Renal cortex interstitium (tissue), 15 donors: ENCODE results near the gene ETDA. TPM values are rescaled to one million over a fixed set of nuclear protein-coding genes. Genes with fewer than 3 reads are reported as not detected.
"Not testable (repeated sequence)": the region's sequence is repeated elsewhere in the genome, so short reads cannot be mapped to it uniquely, and the experiment has no call there.

Experiments used
- DNase-seq, 11 donors: peaks; one replicate each; pipeline ENCODE4 v3.0.0-alpha.2; 2013; ENCODE audit warnings: low read depth in 9 of 11, low spot score in 4 of 11; ENCODE audit errors: extremely low read depth in 1 of 11
- long read RNA-seq, 16 experiments: transcript quantifications; one replicate each; lab custom pipeline, GENCODE V29; 2026
- polyA plus RNA-seq, 3 donors: library from polyadenylated mRNA; unstranded; fragments of 120-200 nt; gene quantifications; one replicate each; pipeline ENCODE4 v1.2.1, GENCODE V29; 2013; ENCODE audit not compliant: insufficient read length in 3 of 3

The ETDA gene
- not detected for polyA plus RNA-seq
- long read RNA-seq, donor 1: 0 reads
- long read RNA-seq, donor 2: 0 reads
- long read RNA-seq, donor 3: 0 reads
- long read RNA-seq, donor 4: 0 reads
- long read RNA-seq, donor 5: 0 reads
- long read RNA-seq, donor 6: 0 reads
- long read RNA-seq, donor 7: 0 reads
- long read RNA-seq, donor 8: 0 reads
- long read RNA-seq, donor 9: 0 reads
- long read RNA-seq, donor 10: 0 reads
- long read RNA-seq, donor 11: 0 reads
- long read RNA-seq, donor 12: 0 reads
- long read RNA-seq, donor 13: 0 reads
- long read RNA-seq, donor 14: 0 reads
- long read RNA-seq, donor 15: 0 reads
- long read RNA-seq, donor 16: 0 reads

GRCh38 chrX:135252011-135252518, at the start of gene ETDA:
Gene ETDA (plus strand): TSS chrX:135252061. CDS start chrX:135253277, 1,216 bp downstream.
- DNase-seq: not testable (repeated sequence)

DNA sequence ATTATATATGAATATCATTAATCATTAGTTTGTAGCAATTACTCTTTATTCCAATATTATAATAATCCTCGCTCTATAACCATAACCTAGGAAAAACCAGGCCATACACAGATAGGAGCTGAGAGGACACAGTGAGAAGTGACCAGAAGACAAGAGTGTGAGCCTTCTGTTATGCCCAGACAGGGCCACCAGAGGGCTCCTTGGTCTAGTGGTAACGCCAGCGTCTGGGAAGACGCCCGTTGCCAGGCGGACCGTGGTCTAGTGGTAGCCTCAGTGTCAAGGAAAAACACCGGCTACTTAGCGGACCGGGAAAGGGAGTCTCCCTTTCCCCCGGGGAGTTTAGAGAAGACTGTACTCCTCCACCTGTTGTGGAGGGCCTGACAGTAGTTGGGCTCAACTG, 45.4 kb upstream of the ETDA start:
- not testable (repeated sequence) for DNase-seq

GRCh38 chrX:135213200-135213844, 38.5 kb upstream of the ETDA start:
- no peak for DNase-seq

DNA sequence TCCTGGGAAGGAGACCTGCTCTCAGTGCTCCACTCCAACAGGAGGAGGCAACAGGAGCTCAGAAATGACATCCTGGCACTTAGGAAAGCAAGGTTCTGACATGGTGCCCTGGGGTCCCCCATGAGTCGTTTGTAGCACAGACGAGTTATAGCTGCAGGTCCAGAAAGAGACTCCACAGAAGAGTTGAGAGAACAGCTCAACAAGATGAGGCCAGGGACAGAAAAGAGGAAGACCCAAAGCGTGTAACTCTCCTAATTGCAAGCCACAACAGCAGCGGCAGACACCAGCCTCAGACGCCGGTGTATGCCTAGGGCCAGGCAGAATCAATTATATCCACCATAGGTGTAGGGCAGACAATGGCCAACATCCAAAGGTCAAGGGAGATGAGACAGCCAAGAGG, 5.9 kb upstream of the ETDA start:
- DNase-seq: not testable (repeated sequence)

DNA sequence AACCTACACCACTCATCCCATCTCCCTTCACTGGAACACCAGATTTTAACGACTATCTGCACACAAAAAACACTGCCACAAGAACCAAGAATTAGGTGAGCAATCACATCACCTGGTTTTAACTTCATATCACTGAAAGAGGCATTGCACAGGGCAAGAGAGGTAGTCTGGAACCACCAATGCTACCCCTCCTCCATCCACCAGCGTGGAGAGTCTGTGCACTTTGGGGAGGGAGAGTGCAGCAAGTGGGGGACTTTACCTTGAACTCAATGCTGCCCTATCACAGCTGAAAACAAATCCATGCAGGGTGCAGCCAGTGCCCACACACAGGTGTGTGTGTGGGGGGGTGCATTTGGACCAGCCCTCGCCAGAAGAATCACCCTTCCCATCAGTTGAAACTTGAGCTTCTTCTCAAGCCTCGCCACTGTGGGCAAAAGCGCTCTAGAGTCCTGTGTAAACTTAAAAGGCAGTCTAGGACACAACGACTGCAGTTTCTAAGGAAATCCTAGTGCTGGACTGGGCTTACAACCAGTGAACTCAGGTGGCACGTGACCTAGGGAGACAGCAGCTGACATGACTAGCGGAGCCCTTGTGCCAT, 4.3 kb downstream of the ETDA start:
- not testable (repeated sequence) for DNase-seq

- no peak for DNase-seq
Observed at GRCh38 chrX:135256923-135257322, 5.1 kb downstream of the ETDA start.

DNA sequence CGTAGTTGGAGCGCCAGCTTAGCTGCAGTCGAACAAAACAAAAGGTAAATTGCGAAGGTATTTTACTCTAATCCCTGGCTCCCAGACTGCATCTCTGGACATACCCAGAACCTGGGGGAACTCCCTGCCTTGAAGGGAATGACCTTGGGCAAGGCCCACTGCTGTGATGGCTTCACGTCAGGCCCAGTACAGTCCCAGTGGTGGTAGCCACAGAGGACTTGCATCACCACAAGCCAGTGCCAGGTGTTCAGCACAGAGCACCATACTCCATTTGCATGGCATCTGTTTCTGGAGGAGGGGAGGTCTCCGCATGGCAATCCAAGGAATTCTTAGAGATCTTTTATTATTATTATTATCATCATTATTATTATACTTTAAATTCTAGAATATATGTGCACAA, 5.6 kb downstream of the ETDA start:
- DNase-seq: no peak

DNA sequence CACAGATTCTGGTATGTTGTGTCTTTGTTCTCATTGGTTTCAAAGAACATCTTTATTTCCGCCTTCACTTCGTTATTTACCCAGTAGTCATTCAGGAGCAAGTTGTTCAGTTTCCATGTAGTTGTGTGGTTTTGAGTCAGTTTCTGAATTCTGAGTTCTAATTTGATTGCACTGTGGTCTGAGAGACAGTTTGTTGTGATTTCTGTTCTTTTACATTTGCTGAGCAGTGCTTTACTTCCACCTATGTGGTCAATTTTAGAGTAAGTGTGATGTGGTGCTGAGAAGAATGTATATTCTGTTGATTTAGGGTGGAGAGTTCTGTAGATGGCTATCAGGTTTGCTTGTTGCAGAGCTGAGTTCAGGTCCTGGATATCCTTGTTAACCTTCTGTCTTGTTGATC, 9.1 kb downstream of the ETDA start:
- not testable (repeated sequence) for DNase-seq

- DNase-seq: not testable (repeated sequence)
Observed at GRCh38 chrX:135263376-135263775, 11.5 kb downstream of the ETDA start.

DNA sequence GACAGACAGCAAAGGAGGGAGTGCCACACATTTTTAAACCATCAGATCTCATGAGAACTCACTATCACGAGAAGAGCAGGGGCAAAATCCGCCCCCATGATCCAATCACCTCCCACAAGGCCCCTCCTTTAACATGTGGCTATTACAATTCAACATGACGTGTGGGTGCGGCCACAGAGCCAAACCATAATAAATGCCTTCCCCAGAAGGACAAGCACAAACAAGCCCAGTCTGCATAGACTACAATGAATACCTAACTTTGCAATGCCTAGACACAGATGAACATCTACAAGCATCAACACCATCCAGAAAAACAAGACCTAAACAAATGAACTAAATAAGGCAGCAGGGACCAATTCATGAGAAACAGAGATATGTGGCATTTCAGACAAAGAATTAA, 12.3 kb downstream of the ETDA start:
- no peak for DNase-seq

DNA sequence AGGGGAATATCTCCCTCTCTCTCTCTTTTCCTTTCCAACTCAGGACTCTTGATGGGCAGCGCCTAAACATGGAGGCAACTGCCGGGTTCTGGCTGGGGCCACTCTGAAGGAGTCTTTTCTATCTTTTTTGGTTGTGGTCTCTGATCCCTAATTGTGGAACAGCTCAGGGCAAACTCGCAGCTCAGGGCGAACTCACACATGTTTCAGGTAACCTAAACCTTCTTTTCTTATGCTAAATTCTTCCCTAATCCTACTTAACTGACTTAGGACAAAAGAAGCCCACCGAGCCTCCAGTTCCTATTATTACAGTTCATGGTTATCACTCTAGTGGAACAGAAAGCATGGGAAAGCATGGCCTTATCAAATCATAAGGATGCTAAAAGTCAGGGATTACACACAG, 21.3 kb downstream of the ETDA start:
- no peak for DNase-seq

GRCh38 chrX:135275973-135276372, 24.1 kb downstream of the ETDA start:
- no peak for DNase-seq

DNA sequence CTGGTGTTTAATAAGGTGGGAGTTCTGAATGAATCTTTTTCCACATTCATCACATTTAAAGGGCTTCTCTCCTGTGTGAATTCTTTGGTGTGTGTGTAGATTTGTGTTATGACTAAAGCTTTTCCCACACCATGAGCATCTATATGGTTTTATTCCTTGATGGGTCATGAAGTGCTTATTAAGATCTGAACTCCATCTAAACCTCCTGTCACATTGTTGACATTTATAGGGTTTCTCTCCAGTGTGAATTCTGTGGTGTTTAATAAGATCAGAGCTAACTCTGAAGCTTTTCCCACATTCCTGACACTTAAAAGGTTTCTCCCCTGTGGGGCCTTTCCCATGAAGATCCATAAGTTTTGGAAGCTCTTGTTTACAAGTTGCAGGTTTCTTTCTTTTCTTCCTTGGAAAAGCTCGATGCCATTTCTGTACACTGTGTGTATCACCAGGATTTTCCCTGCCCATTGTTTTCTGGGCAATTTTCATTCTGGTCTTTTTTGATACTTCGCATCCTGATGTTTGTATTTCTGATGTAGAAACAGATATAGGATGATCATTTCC, 35.5 kb downstream of the ETDA start:
- no peak for DNase-seq

DNA sequence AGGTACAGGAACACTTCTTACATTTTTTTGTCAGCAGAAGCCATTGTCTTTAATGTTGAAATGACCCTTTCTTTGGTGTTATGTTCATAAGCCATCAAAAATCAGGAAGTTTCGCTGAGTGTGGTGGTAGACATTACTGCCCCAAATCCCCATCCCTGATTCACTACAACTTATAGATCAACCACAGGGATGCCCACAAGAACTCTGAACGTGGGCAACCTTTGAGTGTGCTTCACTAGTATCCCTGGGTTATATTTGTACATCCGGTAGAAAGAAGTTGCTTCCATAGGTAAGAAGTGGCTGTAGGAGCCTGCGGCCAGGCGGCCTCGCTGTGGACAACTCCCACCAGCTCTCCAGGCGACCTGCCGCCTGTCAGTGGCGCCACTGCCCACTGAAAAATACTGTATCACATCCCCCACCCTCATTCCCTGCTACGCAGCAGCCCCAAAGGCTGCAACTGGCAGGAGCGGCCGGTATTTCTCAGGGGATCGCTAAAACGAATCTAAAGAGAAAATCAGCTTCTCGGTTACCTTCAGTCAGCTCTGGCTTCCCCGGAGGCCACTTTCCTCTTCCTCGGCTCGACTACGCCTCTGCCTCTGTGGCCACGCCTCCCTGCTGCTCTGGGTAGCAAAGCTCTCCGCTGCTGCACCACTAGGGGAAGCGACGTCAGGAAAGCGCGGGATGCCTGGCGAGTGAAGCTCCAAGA, 43.5 kb downstream of the ETDA start:
- DNase-seq: peak; percentile 6 to 48 (median 24)

- DNase-seq: peak in 1 of 11 donors; percentile 1
Observed at GRCh38 chrX:135295944-135296305, 44.1 kb downstream of the ETDA start.

GRCh38 chrX:135302269-135302873, 50.5 kb downstream of the ETDA start:
- DNase-seq: peak in 1 of 11 donors; percentile 7
